OCI-LY7 (cell line): ENCODE results near the gene PLPP4. TPM values are rescaled to one million over a fixed set of nuclear protein-coding genes. Genes with fewer than 3 reads are reported as not detected.

Experiments used
- BruUV-seq: library from RNA; stranded (reverse); fragments of 400-500 nt; replicated peaks from 2 replicates; lab custom pipeline; 2021; lab: Mats Ljungman, UMichigan
- CTCF ChIA-PET: fragments of 300-600 bp; sonication (Branson Sonifier 250); formaldehyde crosslinking; loops from one replicate; lab custom pipeline; 2022; ENCODE audit warnings: antibody characterized with exemption; ENCODE audit not compliant: unreplicated experiment; lab: Charles Lee
- POLR2A ChIA-PET: fragments of 300-600 bp; sonication (Branson Sonifier 250); formaldehyde crosslinking; loops from one replicate; lab custom pipeline; 2022; ENCODE audit warnings: antibody characterized with exemption; lab: Charles Lee
- DNase-seq: peaks from one replicate; pipeline ENCODE4 v3.0.0-alpha.2; 2015; ENCODE audit warnings: low spot score
- H2AFZ ChIP-seq: fragments of 200-600 bp; sonication (generic), shearing (Covaris generic); 2 replicates; pipeline ENCODE4 v1.6.1; 2014; ENCODE audit warnings: mild to moderate bottlenecking, antibody characterized with exemption, low read length, moderate library complexity
- H3K27ac ChIP-seq: fragments of 200-600 bp; sonication (generic); 2 replicates; pipeline ENCODE4 v1.5.1; 2014; ENCODE audit warnings: mixed run types, low read depth, mild to moderate bottlenecking, moderate library complexity, low read length, inconsistent platforms; ENCODE audit not compliant: poor library complexity, severe bottlenecking
- H3K36me3 ChIP-seq: fragments of 200-600 bp; sonication (generic); 2 replicates; pipeline ENCODE4 v1.6.1; 2014; ENCODE audit warnings: mild to moderate bottlenecking, antibody characterized with exemption, low read length, moderate library complexity, mixed read lengths; ENCODE audit not compliant: insufficient read depth
- H3K4me1 ChIP-seq: fragments of 200-600 bp; sonication (generic); 2 replicates; pipeline ENCODE4 v1.5.1; 2014; ENCODE audit warnings: mild to moderate bottlenecking, low read length; ENCODE audit not compliant: insufficient read depth, poor library complexity, severe bottlenecking
- H3K4me2 ChIP-seq: fragments of 200-600 bp; sonication (generic); 2 replicates; pipeline ENCODE4 v1.6.1; 2014; ENCODE audit warnings: mild to moderate bottlenecking, low read length
- H3K4me3 ChIP-seq: fragments of 200-600 bp; sonication (generic); 2 replicates; pipeline ENCODE4 v1.5.1; 2014; ENCODE audit warnings: mild to moderate bottlenecking, low read depth, low read length; ENCODE audit not compliant: poor library complexity, severe bottlenecking
- H3K79me2 ChIP-seq: fragments of 200-600 bp; sonication (generic); 2 replicates; pipeline ENCODE4 v1.6.1; 2016; ENCODE audit warnings: low read depth, mild to moderate bottlenecking, low read length, moderate library complexity, mixed read lengths; ENCODE audit not compliant: insufficient read depth
- H3K9me2 ChIP-seq: fragments of 200-600 bp; sonication (generic); 2 replicates; pipeline ENCODE4 v1.6.1; 2016; ENCODE audit warnings: mild to moderate bottlenecking, low read length, mixed read lengths; ENCODE audit not compliant: insufficient read depth
- H3K9me3 ChIP-seq: fragments of 200-600 bp; sonication (generic); 2 replicates; pipeline ENCODE4 v1.6.1; 2014; ENCODE audit warnings: mild to moderate bottlenecking, mixed run types, low read length, mixed read lengths
- H4K20me1 ChIP-seq: fragments of 200-600 bp; sonication (generic); 2 replicates; pipeline ENCODE4 v1.6.1; 2014; ENCODE audit warnings: mild to moderate bottlenecking, antibody characterized with exemption, low read length, moderate library complexity, mixed read lengths; ENCODE audit not compliant: insufficient read depth
- EZH2phosphoT487 ChIP-seq: fragments of 200-600 bp; sonication (generic); IDR thresholded peaks from 2 replicates; pipeline ENCODE4 v1.6.1; 2018; ENCODE audit warnings: low read depth, borderline replicate concordance, mild to moderate bottlenecking, mixed run types, antibody characterized with exemption, low read length, moderate library complexity, mixed read lengths
- intact Hi-C: fragments of 100-400 bp; cut with micrococcal nuclease; formaldehyde crosslinking; loops from one replicate; pipeline ENCODE4 v1.10.0; 2022; ENCODE audit not compliant: unreplicated experiment
- total RNA-seq, 2 experiments: library from RNA; depleted of rRNA in 1 of 2; stranded (reverse); fragments of >200 nt in 1 of 2; shearing (Covaris generic) in 1 of 2; gene quantifications; 2 replicates each; pipeline ENCODE4 v1.2.3, GENCODE V29; 2014 to 2022
- TF ChIP-seq, protein P1 (sequence below): fragments of 200-600 bp; sonication (generic); conservative IDR thresholded peaks from 2 replicates; pipeline ENCODE4 v1.5.1; 2014; ENCODE audit warnings: mild to moderate bottlenecking, antibody characterized with exemption, low read length, moderate library complexity, mixed read lengths

Gene PLPP4
- total RNA-seq, 2 experiments from 2014 or later, result not detected

DNA sequence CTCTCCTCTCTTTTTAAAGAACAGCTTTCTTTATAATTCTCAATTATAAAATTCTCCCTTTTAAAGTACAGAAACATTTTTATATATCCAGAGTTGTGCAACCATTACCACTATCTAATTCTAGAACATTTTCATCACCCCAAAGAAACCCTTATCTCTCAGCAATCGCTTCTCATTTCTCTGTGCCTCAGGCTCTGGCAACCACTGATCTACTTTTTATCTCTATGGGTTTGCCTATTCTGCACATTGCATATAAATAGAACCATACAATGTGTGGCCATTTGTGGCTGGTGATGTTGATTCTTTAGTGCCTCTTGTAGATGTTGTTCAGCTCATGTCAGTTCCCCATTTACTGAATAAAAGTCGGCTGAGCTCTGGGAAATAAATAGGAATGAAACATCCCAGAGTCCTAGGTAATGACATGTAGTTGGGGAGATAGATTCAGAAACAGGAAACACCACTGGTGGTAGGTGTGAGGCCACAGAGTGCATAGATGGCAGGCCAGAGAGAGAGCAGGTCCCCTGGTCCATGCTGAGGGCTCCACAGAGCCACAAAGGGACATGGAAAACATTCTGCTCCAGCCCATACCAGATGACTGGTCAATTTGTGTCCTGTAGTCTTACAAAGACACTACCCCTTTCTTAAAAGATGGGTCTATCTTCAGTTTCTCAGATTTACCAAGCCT is 126.5 kb downstream of the PLPP4 start:
- CTCF ChIA-PET, result no interaction called here
- H3K4me2 ChIP-seq, result no peak overlapping the region
- intact Hi-C loops, result no loop called here

DNA sequence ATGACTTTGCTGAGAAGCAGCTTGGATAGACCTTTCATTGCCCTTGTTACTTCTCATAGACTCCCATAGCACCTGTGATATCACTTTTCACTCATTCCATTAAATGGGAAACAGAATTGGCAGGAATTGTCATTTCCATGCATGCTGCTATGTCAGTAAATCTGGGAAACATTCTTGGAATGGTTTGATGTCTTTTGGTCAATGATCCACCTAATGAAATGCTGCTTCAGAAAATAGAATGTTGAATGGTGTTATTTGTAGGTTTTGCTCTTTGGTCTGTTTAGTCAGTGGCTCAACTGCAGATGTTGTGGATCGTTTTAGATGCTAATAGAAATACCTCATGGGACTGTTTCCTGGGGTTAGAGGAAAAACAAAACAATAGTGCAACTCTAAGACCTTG is 127.8 kb downstream of the PLPP4 start:
- intact Hi-C loops, result no loop called here
- H2AFZ ChIP-seq, result no peak overlapping the region
- no peak for DNase-seq
- no peak overlapping the region for H3K4me3 ChIP-seq
- CTCF ChIA-PET, result no interaction called here
- POLR2A ChIA-PET, result no interaction called here
- no peaks in the 10 kb centered on the region for H3K79me2 ChIP-seq
- no peaks in the 10 kb centered on the region for H3K9me3 ChIP-seq
- no peaks in the 10 kb centered on the region for H4K20me1 ChIP-seq
- H3K9me2 ChIP-seq, result no peaks in the 10 kb centered on the region
- H3K4me1 ChIP-seq, result no peaks in the 10 kb centered on the region
- no peak for TF ChIP-seq EZH2phosphoT487
- TF ChIP-seq, protein P1, sequence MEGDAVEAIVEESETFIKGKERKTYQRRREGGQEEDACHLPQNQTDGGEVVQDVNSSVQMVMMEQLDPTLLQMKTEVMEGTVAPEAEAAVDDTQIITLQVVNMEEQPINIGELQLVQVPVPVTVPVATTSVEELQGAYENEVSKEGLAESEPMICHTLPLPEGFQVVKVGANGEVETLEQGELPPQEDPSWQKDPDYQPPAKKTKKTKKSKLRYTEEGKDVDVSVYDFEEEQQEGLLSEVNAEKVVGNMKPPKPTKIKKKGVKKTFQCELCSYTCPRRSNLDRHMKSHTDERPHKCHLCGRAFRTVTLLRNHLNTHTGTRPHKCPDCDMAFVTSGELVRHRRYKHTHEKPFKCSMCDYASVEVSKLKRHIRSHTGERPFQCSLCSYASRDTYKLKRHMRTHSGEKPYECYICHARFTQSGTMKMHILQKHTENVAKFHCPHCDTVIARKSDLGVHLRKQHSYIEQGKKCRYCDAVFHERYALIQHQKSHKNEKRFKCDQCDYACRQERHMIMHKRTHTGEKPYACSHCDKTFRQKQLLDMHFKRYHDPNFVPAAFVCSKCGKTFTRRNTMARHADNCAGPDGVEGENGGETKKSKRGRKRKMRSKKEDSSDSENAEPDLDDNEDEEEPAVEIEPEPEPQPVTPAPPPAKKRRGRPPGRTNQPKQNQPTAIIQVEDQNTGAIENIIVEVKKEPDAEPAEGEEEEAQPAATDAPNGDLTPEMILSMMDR, result no peak
- BruUV-seq, result no TSS peak
- H3K4me2 ChIP-seq, result no peak overlapping the region
- H3K36me3 ChIP-seq, result no peaks in the 10 kb centered on the region
- H3K27ac ChIP-seq, result no peak overlapping the region

More for the DNA sequence above, 126.5 kb downstream of the PLPP4 start:
- no peaks in the 10 kb centered on the region for H3K36me3 ChIP-seq
- no peaks in the 10 kb centered on the region for H3K4me1 ChIP-seq
- H3K27ac ChIP-seq, result no peak overlapping the region
- no peak overlapping the region for H3K4me3 ChIP-seq
- no peaks in the 10 kb centered on the region for H3K9me3 ChIP-seq
- no TSS peak for BruUV-seq
- H2AFZ ChIP-seq, result no peak overlapping the region
- POLR2A ChIA-PET, result interaction anchor here (0.7 kb wide), 1 partner anchor 388 kb away, joined by 3 read pairs; no protein-coding TSS in a partner anchor
- no peak for TF ChIP-seq EZH2phosphoT487
- TF ChIP-seq, protein P1, result no peak
- DNase-seq, result no peak
- no peaks in the 10 kb centered on the region for H3K9me2 ChIP-seq
- no peaks in the 10 kb centered on the region for H3K79me2 ChIP-seq
- no peaks in the 10 kb centered on the region for H4K20me1 ChIP-seq

DNA sequence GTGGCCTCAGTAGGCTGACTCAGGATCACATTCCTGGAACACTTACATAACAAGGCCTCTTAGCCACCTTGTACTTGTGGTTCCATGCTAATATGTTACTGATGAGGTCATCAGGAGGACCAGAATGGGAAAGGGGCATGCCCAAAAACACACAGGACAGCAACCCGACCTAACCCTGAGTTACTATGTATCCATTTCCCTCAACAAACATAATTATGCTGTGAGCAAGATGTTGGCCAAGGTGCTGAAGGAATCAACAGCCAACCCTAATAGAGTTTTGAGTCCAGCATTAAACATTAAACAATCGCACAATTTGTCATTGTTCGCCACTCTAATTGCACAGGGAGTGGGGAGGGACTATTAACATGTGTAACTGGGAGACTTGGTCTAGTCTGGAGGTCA is 129.4 kb downstream of the PLPP4 start:
- Histone ChIP-seq H3K9me2 (no peaks in the 10 kb centered on the region), H3K9me3 (no peaks in the 10 kb centered on the region), H3K27ac (no peak overlapping the region), H2AFZ (no peak overlapping the region), H3K4me3 (no peak overlapping the region), H3K4me2 (no peak overlapping the region), H3K36me3 (no peaks in the 10 kb centered on the region), H3K4me1 (no peaks in the 10 kb centered on the region), H4K20me1 (no peaks in the 10 kb centered on the region), H3K79me2 (no peaks in the 10 kb centered on the region)
- no peak for DNase-seq
- no peak for TF ChIP-seq EZH2phosphoT487
- TF ChIP-seq, protein P1, result no peak
- intact Hi-C loops, result no loop called here
- ChIA-PET CTCF (no interaction called here), POLR2A (no interaction called here)
- no TSS peak for BruUV-seq
